HG02938 (cell line): Measurements from ENCODE around the gene NDUFS8.

ENCODE experiments used
- ATAC-seq: cut with Tn5 transposase; IDR thresholded peaks from one replicate; pipeline ENCODE4 v1.9.1; 2021; ENCODE audit warnings: mild to moderate bottlenecking, moderate library complexity; ENCODE audit not compliant: unreplicated experiment

NDUFS8 gene

GRCh38 chr11:68014947-68015447 lies 15.5 kb upstream of the NDUFS8 start:
- ATAC-seq: no peak

- ATAC-seq: no peak
These were observed 15.0 kb upstream of the NDUFS8 start for GRCh38 chr11:68015467-68015866.

GRCh38 chr11:68016161-68016903 lies 14.1 kb upstream of the NDUFS8 start:
- no peak for ATAC-seq

- no peak for ATAC-seq
These were observed 13.3 kb upstream of the NDUFS8 start for GRCh38 chr11:68016904-68017817.

GRCh38 chr11:68017980-68018729 lies 12.3 kb upstream of the NDUFS8 start:
- no peak for ATAC-seq

GRCh38 chr11:68018730-68019190 lies 11.7 kb upstream of the NDUFS8 start:
- no peak for ATAC-seq

GRCh38 chr11:68019486-68019885 lies 11.0 kb upstream of the NDUFS8 start:
- no peak for ATAC-seq

- ATAC-seq: no peak
These were observed 9.9 kb upstream of the NDUFS8 start for GRCh38 chr11:68020575-68020974.

- no peak for ATAC-seq
These were observed 9.2 kb upstream of the NDUFS8 start for GRCh38 chr11:68021167-68021787.

- ATAC-seq: no peak
These were observed 8.0 kb upstream of the NDUFS8 start for GRCh38 chr11:68022531-68022930.

- no peak for ATAC-seq
These were observed 6.0 kb upstream of the NDUFS8 start for GRCh38 chr11:68024508-68024907.

GRCh38 chr11:68025047-68025446 lies 5.4 kb upstream of the NDUFS8 start:
- ATAC-seq: no peak

- no peak for ATAC-seq
These were observed 3.9 kb upstream of the NDUFS8 start for GRCh38 chr11:68026391-68027105.

GRCh38 chr11:68027667-68028066 lies 2.8 kb upstream of the NDUFS8 start:
- ATAC-seq: no peak

- no peak for ATAC-seq
These were observed 1.5 kb upstream of the NDUFS8 start for GRCh38 chr11:68028802-68029545.

- no peak for ATAC-seq
These were observed 623 bp downstream of the NDUFS8 start for GRCh38 chr11:68031144-68031464.

GRCh38 chr11:68032003-68032402 lies 1.5 kb downstream of the NDUFS8 start:
- no peak for ATAC-seq

GRCh38 chr11:68032997-68033707 lies 2.7 kb downstream of the NDUFS8 start:
- ATAC-seq: no peak

GRCh38 chr11:68033708-68034045 lies 3.2 kb downstream of the NDUFS8 start:
- ATAC-seq: no peak
